Fibroblast of gingiva (primary cell): ENCODE measurements around the gene CASZ1.

Experiments
- DNase-seq: peaks from one replicate; pipeline ENCODE4 v3.0.0-alpha.2; 2011; ENCODE audit warnings: low read depth

CASZ1 gene

GRCh38 chr1:10602936-10603335 is 193.5 kb downstream of the CASZ1 start:
- DNase-seq = no peak

- DNase-seq = no peak
These were observed 194.9 kb downstream of the CASZ1 start for GRCh38 chr1:10601342-10602070.

- DNase-seq = peak; percentile 45
These were observed 197.1 kb downstream of the CASZ1 start for GRCh38 chr1:10599194-10599861.

DNA sequence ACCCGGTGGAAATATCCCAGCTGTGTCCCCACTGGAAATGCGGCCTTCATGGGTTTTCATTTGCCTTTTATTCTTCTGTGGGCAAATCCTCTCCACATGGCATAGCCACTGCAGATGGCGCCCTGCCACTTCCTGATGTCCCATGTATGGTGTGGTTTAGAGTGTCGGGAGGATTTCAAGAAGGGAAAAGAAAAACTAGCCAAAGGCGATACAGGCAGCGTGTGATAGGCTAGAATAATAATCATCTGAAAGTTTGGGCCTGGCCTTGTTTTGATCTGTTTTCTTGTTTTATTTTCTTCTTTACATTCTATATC is 198.1 kb downstream of the CASZ1 start:
- no peak for DNase-seq

DNA sequence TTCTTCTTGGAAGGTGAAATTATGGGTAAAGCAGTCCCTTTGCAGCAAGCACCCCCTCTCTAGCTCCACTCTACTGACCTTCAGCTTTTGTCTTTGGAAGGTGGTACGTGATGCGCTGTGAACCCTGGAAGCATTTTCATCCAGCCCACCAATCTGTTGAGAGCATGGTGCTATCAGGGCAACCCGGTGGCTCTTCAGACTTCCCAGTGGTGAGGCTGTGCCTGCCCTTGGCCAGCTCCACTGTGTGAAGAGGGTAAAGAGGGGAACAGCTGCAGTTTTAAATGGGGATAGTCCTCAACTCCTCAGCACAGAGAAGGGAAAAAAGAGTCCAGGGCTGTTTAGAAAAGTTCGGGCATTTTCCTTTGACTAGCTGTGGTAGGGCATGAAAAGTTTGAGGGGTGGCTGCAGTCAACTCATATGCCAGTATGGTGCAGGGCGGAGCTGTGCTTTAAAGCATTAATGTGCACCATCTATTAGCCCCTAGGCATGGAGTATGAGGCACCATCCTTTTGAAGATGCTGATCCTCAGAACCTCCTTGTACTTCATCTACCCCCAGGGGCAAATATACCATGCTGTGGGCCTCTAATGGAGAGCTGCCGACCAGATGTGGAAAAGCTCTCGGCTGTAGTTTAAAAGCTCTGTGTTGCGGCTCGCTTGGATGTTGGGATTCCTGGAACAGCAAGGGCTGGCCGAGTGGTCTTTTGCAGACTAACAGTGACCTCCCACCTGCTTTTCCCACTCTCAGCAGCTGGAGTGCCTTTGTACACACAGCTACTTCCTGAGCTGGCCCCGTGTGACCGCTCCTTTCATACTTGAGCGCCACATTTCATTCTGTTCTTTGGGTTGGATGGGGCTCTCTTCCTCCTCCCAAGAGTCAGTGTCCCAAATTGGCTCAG is 198.7 kb downstream of the CASZ1 start:
- no peak for DNase-seq

DNA sequence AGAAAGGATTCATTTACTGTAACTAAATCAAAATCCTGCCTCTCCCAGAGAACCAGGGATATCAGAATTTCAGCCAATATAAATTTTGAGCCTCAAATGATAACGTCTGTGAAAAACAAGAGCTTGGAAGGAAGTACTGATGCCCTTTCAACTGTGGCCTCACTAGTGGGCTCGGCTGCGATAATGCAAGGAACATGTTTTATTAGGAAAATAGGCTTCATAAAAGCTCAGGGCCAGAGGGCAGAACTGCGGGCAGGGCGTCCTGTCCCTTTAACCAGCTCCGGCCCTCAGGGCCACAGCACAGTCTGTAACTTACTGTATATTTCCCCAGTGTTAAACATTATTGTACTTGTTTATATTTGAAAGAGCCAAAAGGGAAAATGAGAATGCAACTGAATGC is 199.7 kb downstream of the CASZ1 start:
- DNase-seq = no peak

DNA sequence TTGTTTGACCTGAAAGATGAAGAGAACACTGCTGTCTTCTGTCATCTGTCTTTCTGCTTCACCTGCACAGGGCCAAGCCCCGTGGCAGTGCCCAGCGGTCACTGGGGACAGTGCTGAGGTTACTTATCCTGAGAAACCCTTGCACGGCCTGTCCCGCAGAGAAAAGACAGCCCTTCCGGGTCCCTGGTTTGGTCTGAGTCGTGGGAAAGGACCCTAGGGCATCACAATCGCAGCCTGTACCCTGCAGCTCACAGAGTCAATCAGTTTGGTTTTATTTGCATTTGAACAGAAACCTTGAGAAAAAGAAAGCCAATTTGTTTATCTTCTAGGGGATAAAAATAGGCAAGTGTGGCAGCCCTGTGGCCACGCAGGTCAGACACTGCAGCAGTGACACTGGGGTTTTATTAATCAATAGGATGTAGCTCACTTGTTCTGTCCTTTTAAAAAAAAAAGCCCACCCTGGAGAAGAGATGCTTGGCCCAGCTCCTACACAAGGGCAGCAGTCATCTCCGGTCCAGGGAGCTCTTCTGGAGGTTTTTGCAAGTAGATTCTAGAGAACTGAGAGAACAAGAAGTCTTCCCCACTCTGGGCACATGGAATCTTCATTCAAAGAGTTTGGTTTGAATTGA is 201.7 kb downstream of the CASZ1 start:
- DNase-seq = no peak

- no peak for DNase-seq
These were observed 202.7 kb downstream of the CASZ1 start for GRCh38 chr1:10593750-10594149.

- DNase-seq = no peak
These were observed 204.1 kb downstream of the CASZ1 start for GRCh38 chr1:10592373-10592772.

- no peak for DNase-seq
These were observed 205.4 kb downstream of the CASZ1 start for GRCh38 chr1:10591010-10591409.

- no peak for DNase-seq
These were observed 207.4 kb downstream of the CASZ1 start for GRCh38 chr1:10589074-10589473.

DNA sequence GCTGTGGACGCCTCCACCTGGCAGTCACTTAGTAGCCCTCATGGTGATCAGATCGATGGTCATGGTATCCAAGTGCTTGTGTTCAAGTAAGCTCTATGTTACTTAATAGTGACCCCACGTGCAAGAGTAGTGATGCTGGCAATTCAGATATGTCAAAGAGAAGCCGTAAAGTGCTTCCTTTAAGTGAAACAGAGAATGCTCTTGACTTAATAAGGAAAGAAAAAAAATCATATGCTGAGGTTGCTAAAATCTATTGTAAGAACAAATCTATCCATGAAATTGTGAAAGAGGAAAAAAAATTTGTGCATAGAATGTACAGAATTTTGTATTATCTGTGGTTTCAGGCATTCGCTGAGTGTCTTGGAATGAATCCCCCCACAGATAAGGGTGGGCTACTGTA is 207.8 kb downstream of the CASZ1 start:
- DNase-seq = no peak
